Measurements from ENCODE around the gene LRRK1. TPM values are rescaled to one million over a fixed set of nuclear protein-coding genes. Genes with fewer than 3 reads are reported as not detected.

The LRRK1 gene
- total RNA-seq, 1 experiment from 2014 or later = not detected

DNA sequence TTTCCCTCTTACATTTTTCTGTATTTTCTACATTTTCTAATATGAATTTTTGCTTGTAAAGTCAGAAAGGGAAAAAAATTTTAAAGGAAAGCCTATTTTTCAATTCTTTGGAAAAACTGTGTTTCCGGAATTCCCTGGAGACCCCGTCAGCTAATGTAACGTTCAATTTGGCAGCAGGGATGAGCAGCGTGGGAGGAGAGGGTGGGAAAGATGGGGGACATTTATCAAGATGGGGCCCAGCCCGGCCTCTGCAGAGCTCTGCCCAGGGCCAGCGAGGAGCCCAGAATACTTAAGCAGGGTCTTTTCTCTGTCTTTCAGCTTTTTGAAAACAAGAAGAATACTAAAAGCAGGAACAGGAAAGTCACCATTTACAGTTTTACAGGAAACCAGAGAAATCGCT, 129.0 kb downstream of the LRRK1 start:
- in situ Hi-C loops (cut with HindIII; ENCODE audit: low sequenced_read_pairs) = no loop called here
- no peak for DNase-seq (ENCODE audit: low spot score)

DNA sequence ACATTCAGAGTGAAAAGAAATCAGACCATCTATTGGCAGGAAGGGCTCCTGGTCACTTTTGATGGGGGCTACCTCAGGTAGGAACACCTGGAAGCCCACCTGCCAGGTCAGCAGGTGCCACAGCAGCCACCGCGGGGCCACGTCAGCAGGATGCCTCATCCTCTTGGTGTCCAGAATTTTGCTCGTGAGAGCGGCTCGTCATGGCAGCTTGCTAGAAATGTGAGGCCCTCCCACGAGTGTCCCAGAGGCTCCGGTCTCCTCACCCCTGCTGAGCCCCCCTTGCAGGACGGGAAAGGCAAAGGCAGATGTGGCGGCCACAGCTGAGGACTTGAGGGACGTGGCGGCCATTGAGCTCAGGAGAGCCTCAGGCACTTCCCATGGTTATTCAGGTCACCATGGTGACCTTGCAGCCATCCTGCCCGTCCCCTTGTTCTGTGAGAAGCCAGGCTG, 129.4 kb downstream of the LRRK1 start:
- in situ Hi-C loops (cut with HindIII; ENCODE audit: low sequenced_read_pairs) = no loop called here
- DNase-seq (ENCODE audit: low spot score) = no peak

DNA sequence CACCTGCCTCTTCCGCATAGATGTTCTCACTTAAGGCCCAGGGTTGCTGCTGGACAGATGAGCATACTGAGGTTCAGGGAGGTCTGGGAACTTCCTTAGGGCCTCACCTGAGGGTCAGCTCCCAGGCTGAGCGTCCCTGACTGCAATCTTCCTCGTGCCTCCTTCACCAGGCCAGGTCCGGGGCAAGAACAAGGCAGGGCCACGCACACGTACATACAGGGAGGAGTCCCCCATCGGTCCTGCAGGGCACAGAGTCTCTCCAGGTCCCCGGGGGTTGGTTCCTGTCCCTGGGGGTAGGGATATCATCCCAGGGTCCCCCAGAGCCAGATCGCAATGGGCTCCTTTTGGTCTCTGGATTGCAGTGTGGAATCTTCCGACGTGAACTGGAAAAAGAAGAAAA, 130.1 kb downstream of the LRRK1 start:
- no peak for DNase-seq (ENCODE audit: low spot score)
- in situ Hi-C loops (cut with HindIII; ENCODE audit: low sequenced_read_pairs) = no loop called here

DNA sequence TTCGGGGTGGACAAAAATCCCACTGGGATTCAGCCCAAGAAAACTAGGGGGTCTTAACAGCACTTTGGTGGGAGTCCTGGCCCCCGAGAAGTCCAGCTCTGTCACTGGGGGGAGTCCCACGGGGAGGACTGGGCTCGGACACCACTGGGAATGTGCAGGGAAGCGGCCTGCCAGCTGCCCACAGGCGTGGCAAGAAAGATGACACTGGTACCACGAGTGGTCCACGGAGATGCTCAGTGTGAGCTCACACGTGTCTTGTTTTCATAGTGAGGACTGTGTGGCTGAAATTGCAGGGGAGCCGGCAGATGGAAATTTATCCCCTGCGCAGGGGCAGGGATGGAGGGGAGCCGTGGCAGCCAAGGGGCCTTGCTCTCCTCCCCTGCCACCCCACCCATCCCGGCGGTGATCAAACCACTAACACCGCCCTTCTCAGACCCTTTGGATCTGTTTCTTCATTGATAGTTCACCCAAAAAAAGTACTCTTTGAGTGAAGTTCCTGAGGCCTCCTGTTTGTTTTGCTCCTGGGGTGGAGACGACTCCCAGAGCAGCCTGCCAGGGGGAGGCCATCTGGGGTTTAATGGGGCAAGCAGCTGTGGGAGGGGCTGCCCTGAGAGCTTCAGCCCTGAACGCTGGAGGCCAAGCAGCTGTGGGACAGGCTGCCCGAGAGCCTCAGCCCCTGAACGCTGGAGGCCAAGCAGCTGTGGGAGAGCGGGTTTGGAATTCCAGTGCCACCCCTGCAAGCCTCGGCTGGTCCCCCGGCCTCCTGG, 130.9 kb downstream of the LRRK1 start:
- DNase-seq (ENCODE audit: low spot score) = no peak
- in situ Hi-C loops (cut with HindIII; ENCODE audit: low sequenced_read_pairs) = no loop called here

DNA sequence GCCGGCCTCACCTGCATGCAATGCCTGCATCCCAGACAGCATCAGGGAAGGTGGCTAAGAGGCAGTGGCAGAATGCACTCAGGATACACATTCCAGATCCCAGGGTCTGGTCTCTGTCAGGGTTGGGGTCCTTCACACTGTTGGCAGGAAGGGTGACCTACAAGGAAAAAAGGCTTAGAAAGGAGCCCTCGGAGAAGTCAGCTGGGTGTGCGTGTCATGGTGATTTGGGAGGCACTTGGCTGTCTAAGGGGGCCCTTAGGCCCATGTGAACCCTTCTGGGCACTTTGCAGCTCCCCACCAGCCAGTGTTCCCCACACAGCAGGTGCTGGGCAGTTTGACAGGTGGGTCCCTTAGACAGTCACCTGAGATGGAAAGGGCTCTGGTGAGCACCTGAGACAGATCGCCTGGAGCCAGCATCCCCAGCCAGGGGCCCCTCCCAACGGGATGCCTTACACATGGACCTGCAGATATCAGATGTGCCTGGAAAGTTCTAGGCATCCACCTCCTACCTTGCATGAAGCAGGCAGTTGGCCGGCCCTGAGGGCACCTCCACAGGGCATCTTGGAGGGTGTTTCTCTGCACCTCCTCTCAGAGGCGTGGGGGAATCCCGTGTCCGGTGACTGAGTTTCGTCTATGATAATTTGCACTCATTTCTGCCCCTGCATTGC, 131.6 kb downstream of the LRRK1 start:
- no peak for DNase-seq (ENCODE audit: low spot score)

DNA sequence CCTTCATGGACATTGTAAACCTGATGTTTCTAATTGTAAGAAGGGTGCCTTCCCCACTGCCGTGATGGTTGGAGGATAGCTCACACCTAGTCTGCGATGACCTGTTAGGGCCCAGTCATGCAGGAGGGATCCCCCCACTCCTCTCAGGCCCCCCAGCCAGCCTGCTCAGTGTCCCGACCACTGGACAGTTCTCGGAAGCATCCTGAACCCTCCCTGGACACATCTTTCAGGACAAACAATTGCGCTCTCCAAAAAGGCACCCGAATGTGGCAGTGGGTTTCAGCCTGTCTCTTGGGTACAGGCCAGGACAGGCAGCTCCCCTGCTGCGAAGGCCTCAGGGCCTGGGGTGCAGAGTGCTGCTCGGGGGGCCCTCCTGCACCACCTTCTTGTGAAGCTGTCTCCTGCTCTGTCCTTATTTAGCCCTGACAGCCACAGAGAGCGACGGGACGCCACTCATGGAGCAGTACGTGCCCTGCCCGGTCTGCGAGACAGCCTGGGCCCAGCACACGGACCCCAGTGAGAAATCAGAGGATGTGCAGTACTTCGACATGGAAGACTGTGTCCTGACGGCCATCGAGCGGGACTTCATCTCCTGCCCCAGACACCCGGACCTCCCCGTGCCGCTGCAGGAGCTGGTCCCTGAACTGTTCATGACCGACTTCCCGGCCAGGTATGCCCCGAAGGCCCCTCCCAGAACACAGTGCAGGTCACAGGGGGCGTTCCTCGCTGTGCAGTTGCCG, 132.3 kb downstream of the LRRK1 start:
- DNase-seq (ENCODE audit: low spot score) = no peak
- in situ Hi-C loops (cut with HindIII; ENCODE audit: low sequenced_read_pairs) = no loop called here

More for the DNA sequence above, 131.6 kb downstream of the LRRK1 start:
- in situ Hi-C loops (cut with HindIII; ENCODE audit: low sequenced_read_pairs) = no loop called here

DNA sequence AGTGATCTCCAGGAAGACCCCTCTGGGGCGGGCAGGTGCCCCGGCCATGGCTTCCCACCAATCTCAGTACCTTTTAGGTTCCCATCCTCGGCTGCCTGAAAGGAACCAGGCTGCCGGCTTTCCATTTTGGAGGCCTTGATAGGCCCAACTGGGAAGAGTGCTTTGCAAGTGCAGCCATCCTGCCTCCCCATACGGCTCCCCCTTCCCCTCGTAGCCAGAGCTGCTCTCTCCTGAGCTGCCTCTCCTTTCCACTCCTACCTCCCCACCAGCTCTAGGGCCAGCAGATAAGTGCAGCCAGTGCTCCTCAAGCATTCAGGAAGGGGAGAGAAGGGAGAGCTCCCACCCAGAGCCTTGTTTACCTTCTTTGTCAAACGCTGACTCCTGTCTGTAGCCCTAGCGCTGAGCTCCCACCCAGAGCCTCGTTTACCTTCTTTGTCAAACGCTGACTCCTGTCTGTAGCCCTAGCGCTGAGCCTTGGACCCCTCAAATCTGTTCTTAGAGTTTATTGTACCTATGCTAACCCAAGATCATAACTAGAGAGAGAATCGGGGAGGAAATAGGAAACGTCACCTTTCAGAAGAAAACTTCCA, 133.0 kb downstream of the LRRK1 start:
- no peak for DNase-seq (ENCODE audit: low spot score)
- in situ Hi-C loops (cut with HindIII; ENCODE audit: low sequenced_read_pairs) = no loop called here

DNA sequence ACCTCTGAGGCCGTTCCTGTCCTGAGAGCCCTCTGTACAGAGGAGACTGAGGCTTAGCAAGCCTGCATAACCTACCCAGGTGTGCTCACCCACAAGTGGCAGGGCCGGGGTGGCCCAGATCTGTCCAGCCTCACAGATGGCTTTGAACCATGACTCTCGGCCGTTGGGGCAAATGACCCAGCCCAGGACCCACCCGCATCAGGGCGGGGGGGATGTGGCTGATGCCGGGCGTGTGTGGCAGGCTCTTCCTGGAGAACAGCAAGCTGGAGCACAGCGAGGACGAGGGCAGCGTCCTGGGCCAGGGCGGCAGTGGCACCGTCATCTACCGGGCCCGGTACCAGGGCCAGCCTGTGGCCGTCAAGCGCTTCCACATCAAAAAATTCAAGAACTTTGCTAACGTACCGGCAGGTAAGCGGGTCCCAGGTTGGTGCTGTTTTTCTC, 133.5 kb downstream of the LRRK1 start:
- no peak for DNase-seq (ENCODE audit: low spot score)
- in situ Hi-C loops (cut with HindIII; ENCODE audit: low sequenced_read_pairs) = no loop called here

DNA sequence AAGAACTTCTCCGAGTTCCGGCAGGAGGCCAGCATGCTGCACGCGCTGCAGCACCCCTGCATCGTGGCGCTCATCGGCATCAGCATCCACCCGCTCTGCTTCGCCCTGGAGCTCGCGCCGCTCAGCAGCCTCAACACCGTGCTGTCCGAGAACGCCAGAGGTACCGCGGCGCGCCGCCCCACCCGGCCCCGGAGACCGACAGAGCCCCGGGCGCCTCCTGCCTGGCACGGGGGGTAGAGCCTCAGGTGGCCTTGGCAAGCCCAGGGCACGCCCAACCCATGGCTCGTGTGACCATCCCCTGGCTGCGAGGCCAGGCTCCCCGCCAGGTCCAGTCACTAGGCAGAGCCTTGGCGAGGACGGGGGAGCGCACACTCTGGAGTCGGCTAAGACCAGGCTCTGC, 134.1 kb downstream of the LRRK1 start:
- DNase-seq (ENCODE audit: low spot score) = no peak
- in situ Hi-C loops (cut with HindIII; ENCODE audit: low sequenced_read_pairs) = no loop called here

DNA sequence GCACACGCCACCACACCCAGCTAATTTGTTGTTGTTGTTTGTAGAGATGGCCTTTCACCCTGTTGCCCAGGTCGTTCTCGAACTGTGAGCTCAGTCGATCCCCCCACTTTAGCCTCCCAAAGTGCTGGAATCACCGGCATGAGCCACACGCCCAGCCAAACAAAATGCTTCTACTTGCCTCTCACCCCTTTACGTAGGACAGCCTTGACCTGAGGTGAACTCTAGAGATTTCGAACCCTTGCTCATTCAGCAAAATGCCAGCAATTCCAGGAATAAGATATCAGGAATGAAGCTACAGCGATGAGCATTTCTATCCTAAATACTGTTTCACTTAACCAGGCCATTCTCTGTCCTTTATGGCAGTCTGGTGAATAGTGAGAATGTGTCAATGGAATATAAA, 135.0 kb downstream of the LRRK1 start:
- no peak for DNase-seq (ENCODE audit: low spot score)
- in situ Hi-C loops (cut with HindIII; ENCODE audit: low sequenced_read_pairs) = no loop called here

DNA sequence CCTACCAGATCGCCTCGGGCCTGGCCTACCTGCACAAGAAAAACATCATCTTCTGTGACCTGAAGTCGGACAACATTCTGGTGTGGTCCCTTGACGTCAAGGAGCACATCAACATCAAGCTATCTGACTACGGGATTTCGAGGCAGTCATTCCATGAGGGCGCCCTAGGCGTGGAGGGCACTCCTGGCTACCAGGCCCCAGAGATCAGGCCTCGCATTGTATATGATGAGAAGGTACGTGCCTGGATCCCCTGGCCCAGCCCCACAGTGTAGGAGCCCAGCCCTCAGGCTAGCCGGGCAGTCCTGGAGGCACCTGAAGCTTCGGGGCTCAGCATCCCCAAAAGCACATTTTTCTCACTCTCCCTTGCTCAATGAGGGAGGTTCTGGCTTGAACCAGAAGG, 135.8 kb downstream of the LRRK1 start:
- DNase-seq (ENCODE audit: low spot score) = no peak
- in situ Hi-C loops (cut with HindIII; ENCODE audit: low sequenced_read_pairs) = no loop called here

DNA sequence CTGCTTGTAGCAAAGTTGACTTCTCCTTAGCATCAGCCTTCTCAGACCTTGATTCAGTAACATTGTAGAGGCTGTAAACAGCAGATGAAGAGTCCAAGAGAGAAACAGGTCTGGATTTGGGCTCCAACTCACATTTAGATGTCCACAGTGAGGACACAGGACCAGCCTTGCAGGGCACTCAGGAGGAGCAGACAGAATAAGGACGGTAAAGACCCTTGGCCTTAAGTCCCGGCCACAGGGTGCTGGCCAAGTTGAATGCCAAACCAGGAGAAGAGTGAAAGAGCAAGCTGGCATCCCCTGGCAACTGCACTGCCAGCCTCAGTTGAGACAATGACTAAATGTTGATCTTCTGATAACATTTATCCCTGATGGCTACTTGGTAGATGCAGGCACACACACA, 136.3 kb downstream of the LRRK1 start:
- no peak for DNase-seq (ENCODE audit: low spot score)
- in situ Hi-C loops (cut with HindIII; ENCODE audit: low sequenced_read_pairs) = no loop called here

DNA sequence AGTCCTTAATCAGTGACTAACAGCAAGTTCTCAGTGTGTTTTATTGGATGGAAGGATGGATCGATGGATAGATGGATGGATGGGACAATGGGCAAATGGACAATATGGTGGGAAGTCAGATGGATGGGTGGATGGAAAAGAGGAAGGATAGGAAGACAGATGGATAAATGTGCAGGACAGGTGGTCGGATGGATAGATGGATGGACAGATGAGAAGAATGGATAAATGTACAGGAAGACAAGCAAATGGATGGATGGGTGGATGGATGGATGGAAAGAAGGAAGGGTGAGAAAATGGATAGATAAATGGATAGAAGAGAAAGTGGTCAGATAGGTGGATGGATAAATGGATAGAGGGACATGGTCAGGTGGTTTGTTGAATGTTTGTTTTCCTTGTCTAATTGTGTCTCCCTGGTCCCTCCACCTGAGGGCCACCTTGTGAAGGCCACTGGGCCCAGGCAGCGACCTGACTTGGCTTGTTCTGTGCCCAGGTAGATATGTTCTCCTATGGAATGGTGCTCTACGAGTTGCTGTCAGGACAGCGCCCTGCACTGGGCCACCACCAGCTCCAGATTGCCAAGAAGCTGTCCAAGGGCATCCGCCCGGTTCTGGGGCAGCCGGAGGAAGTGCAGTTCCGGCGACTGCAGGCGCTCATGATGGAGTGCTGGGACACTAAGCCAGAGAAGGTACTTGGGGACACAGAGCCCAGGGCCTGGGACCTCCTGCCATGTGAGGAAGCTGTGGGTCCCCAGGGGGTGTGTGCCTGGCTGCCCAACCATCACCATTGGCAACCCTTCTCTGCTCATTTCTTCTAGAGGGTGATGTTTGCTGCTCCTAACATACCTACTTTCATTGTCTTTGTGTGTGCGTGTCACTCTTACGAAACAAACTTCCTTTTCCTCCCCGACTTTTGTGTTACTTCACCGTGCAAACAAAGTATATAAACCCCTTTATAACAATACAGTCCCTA, 137.5 kb downstream of the LRRK1 start:
- in situ Hi-C loops (cut with HindIII; ENCODE audit: low sequenced_read_pairs) = no loop called here
- no peak for DNase-seq (ENCODE audit: low spot score)

DNA sequence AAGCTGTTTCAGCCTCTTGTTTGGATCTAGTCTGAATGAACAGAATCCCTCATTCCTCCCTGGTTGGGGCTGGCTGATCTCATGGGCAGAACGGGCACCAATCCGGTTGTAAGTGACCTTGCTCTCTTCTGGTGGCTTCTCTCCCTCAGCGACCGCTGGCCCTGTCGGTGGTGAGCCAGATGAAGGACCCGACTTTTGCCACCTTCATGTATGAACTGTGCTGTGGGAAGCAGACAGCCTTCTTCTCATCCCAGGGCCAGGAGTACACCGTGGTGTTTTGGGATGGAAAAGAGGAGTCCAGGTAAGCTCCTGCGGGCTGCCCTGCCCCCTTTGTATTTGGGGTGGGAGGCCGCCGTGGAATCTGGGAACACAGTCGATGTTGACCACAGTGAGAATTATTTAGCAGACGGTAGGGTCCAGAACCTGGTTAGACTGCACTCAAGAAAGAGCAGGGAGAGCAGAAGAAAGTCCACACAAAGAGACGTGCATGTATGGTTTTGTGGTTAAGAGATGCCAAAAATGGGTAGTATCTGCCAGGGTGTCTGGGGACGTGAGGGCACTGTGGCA, 138.8 kb downstream of the LRRK1 start:
- in situ Hi-C loops (cut with HindIII; ENCODE audit: low sequenced_read_pairs) = no loop called here
- DNase-seq (ENCODE audit: low spot score) = no peak

DNA sequence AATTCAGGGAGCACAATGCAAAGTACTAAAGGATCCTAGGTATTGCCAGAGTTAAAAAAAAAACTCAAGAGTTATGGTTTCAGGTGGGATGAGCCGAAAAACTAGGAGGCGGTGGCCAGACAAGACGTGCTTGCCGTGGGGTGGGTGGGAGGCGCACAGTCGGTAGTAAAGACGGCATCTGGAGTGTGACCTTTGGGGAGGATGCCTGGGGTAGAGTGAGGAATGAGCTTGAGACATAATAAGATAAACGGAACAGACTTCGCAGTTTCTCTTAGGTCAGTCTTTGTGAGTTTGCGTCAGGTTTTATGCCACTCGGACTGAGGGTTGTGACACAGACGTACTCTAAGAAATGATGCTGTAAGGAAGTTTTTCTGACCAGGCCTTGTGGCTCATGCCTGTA, 139.6 kb downstream of the LRRK1 start:
- DNase-seq (ENCODE audit: low spot score) = no peak
- in situ Hi-C loops (cut with HindIII; ENCODE audit: low sequenced_read_pairs) = no loop called here

DNA sequence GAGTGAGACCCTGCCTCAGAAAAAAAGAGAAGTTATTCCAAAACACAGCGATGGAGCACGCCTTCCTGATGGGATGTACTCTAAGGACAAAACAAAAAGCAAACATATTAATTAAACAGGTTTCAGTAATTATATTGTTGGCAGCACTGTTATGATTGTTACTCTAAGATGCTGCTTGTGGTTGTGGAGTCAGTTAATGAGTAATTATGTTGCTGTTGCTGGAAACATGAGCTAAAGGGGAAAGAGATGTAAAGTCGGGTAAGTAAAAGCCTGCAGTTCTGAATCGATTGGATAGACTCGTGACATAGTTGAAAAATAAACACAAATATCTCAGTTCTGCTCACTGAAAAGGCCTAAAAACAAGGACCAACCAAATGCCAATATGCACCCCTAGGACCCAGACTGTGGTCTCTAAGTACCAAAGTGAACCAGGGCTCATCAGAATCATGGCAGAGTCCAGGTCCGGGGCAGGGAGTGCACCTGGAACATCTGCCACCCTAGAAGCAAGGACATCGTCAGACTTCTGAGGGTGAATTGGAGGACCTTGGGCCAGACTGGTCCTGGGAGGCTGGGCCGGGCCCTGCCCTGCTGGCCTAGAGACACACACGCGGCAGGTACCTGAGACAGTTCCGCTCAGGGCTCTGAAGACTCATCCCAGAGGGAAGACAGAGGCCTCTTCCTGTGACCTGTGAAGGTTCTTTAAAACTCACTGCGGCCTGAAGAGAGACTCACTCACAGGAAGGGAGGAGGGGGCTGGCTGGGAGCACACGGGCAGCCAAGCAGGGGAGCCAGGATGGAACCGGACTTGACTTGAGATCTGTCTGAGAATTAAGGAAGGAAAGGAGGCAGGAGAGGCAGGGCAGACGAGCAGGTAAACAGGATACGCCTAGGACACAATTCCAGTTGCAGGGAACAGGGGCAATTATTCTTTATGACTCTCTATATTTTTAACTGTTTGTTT, 140.5 kb downstream of the LRRK1 start:
- in situ Hi-C loops (cut with HindIII; ENCODE audit: low sequenced_read_pairs) = no loop called here
- DNase-seq (ENCODE audit: low spot score) = no peak
